IPS-NIHi7 (cell line): ENCODE data around the gene TRIO.

Source experiments
- DNase-seq: peaks from one replicate; pipeline ENCODE4 v3.0.0; 2012; ENCODE audit warnings: mixed read lengths; ENCODE audit errors: extremely low spot score

The TRIO gene

GRCh38 chr5:14292766-14293658 lies 149.9 kb downstream of the TRIO start:
- no peak for DNase-seq

- no peak for DNase-seq
Measured at GRCh38 chr5:14295610-14296009, 152.5 kb downstream of the TRIO start.

DNA sequence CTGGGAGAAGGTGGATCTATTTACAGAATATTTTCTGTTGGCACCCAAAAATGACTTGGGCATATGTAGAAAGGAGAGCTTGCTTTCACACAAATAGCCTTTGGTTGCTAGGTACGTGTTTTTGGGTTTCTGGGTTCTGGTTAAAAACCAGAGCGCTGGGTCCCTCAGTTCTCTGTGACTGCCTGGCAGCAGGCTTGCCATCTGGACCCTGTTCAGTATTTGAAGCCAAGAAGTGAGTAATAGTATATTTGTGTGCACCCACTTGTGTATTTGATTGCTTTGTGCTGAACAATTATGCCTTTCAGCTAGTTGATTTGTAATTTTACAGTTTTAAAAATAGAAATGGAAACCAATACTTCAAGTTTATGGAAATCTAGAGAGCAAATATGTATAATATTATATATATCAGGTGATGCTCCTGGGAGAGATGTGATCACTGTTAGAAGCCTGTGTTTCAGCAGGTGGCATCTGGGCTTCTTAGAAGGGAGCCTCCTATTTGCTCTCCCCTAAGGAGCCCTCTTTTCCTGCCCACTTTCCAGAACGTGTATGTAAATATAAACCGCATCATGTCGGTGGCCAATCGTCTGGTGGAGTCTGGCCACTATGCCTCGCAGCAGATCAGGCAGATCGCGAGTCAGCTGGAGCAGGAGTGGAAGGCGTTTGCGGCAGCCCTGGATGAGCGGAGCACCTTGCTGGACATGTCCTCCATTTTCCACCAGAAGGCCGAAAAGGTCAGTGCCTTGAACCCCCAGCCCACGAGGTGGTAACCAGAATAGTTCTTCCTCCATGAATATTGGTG lies 153.6 kb downstream of the TRIO start:
- no peak for DNase-seq

DNA sequence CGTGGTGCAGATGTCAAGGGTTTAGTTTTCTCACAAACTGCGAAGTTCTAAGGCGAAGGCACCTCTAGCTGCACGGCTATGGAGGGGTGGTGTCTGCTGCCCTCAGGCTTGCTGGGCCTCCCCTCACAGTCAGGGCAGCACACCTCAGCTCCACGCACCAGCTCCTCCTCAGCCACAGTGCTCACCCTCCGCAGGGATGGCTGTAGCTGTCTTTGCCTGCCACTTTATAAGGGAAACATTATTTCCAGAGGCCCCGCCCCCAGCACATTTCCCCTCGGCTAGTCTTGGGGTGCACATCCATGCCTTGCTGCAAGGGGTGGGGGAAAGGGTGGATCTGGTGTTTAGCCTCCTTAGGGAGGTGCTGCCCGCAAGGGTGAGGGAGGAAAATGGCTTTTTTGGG lies 154.6 kb downstream of the TRIO start:
- no peak for DNase-seq

DNA sequence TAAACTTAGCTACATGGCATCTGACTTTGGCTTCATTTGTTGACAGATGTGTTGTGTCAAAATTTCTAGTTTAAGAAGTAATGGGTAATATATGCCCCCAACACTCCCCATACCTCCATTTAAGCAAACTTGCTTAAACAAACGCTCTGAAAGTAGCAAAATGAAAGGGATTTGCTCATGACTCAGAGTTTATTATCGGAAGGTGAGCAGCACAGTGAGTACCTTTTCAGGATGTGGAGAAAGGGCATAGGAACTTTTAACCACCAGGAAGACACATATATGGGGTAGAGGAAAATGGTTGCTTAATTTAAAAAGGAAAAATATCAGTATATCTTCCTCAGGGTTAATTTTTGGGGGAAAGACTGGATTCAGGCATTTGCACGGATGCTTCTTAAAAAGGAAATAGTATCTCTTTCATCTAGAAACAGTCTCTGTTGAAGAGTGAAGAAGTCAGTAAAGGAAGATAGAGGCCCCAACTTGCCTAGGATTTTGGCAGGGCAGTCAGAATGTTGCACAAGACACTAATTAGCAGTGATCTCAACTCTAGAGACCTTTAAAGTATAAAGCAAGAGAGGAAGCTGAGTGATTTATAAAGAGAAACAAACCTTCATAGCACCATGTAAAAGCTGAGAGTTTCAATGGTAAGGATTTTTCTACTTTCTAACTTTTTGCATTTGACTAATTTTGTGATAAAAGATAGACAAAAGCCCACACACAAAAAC lies 155.1 kb downstream of the TRIO start:
- no peak for DNase-seq

DNA sequence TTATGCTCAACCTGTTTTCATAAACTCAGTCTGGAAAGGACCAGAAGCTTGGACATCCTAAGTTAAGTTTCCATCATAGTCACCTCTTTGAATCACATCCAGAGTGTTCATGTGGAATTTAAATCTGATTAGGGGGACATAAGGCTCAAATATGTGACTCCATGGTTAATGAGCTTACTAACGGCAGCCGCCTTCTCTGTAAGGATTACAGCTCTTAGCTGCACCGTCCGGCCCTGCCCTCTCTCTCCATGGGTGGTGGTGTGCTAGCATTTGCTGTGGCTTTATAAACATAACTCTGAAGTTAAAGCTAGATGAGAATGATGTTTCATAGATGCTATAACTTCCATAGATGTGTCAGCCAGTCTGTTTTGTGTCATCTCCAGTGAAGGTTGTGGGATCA lies 156.5 kb downstream of the TRIO start:
- no peak for DNase-seq

DNA sequence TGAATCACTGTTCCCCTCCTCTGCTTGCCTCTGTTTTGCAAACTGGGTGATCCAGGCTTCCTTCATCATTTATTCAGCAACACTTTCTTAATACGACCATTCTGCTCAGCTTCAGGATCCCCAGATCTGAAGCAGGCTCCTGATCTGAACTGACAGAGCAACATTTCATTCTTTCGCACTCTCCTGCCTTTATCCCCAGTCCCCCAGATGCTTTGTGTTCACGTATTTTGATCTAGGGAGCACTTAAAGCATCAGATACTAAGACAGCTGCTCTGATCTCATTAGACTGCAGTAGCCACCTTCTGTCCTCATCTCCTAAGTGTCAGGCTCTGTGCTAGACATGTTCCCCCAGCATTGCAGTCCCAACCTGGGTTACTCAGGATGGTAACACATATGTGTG lies 158.0 kb downstream of the TRIO start:
- no peak for DNase-seq

- DNase-seq, result no peak
Measured at GRCh38 chr5:14302330-14302729, 159.2 kb downstream of the TRIO start.

DNA sequence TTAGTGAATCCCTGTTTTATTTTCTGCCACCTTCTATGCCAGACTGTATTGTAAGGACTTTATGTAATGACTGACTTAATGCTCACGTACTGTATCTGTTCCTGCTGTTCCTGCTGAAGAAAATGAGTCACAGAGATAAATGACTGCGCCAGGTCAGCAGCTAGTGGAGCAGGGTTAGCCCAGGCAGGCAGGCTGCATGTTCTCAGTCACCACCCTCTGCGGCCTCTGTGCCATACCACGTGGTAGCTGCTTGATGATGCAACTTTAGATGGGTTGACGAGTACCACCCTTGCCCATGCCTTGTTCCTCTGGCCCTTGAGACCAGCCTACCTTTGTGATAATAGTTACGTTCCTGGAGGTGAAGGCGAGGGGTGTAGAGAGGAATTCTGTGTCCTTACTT lies 161.9 kb downstream of the TRIO start:
- no peak for DNase-seq

GRCh38 chr5:14306329-14306815 lies 163.2 kb downstream of the TRIO start:
- no peak for DNase-seq

DNA sequence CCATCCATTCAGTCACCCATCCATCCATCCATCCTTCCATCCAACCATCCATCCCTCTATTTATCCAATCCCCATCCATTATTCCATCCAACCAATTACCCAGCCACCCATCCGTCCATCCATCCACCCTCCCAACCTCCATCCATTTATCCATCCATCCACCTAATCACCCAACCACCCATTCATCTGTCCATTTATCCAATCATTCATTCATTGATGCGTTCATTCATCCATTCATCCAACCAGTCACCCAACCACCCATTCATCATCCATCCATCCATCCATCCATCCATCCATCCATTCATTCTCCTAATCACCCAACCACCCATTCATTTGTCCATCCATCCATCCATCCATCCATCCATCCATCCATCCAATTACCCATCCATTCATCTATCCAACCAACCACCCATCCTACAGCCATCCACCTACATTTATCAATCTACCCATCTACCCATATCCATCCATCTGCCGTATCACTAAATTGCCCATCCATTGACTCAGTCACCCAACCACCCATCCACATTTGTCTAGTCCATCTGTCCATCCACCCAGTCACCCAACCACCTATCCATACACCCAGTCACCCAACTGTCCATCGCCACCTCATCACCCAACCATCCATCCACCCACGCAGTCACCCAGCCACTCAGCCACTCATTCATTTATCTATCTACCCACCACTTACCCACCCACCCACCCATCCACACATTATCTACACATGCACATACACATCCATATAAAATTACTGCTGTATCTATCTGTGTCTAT lies 165.4 kb downstream of the TRIO start:
- DNase-seq, result no peak

- DNase-seq, result no peak
Measured at GRCh38 chr5:14309199-14309598, 166.1 kb downstream of the TRIO start.

DNA sequence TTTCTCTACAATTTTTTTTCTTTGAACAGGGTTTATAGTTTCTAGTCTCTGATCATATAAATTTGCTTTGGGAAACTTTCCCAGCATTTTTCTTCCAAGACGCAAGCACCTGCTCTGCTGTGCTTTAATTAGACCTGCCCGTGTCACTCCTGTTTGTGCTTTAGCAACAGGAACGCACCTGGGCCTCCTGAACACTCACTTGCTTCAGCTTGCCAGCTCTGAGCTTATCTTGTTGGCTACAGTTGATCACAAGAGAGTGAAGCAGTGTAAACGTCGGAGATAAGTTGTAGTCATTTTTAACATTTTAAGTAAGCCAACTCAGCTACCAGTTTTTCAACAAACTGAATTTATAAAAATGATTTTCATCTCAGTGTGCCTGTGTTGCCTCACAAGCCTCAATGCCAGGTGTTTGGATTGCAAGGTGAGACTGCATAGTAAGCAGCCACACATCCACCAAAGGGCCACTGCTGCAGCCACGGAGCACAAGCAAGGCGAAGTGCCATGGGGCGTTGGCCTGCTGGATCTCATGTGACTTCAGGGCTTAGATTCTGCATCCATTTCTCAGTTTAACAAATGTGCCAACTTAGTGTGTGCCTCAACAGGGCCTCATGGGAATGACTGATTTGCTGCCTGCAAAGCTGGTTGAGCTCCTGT lies 166.9 kb downstream of the TRIO start:
- DNase-seq, result no peak

DNA sequence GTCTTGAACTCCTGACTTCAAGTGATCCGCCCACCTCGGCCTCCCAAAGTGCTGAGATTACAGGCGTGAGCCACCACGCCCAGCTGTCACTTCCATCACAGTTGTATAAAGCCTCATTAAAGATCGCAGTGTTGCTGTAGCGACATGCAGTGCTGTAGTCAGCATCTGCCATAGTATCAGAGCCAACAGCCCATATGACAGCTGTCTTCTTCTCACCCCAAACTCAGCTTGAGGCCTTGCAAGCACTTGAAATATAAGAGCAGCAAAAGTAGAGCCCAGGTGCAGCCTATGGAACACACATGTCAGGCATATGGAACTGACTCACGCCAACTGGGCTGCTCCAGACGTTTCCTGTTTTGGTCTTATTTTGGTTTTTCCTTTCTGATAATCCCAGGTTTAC lies 167.8 kb downstream of the TRIO start:
- no peak for DNase-seq

DNA sequence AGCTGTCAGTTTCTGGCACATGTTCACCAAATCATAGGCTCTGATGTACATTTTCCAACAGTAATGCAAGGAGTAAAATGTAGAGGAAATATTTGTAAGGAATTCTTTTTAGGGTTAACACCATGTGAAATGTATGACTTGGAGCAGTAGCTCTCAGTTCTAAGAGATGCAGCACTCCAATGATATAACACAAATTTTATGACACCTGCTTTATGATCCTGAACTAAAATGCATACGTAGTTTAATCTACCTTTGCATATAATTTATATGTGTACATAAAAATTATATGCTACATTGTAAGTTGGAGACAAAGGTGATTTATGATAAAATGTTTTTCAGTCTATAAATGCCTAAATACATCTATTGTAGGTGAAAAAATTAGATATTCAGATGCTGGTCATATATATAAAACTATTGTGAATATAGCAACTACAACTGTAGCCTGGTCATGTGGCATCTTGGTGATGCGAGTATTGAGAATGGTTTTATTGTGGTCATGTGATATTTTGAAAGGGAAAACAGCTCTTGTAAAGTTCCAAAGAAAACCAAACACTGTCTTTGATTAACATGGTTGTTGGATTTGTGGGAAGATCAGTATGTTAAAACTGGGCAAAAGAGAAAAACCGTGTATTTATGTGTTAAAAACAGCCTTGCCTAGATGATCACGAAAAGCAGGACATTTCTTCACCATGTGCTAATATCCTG lies 171.0 kb downstream of the TRIO start:
- DNase-seq, result no peak

DNA sequence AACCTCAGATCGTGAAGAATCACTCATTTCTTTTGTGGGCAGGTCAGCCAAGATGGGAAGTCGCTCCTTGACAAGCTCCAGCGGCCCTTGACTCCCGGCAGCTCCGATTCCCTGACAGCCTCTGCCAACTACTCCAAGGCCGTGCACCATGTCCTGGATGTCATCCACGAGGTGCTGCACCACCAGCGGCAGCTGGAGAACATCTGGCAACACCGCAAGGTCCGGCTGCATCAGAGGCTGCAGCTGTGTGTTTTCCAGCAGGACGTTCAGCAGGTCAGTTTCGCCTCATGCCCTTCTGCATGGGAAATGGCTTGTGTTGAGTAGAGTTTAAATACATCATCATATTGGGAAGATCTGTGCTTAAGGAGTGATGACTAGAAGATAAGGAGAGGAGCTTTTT lies 173.3 kb downstream of the TRIO start:
- DNase-seq, result no peak

DNA sequence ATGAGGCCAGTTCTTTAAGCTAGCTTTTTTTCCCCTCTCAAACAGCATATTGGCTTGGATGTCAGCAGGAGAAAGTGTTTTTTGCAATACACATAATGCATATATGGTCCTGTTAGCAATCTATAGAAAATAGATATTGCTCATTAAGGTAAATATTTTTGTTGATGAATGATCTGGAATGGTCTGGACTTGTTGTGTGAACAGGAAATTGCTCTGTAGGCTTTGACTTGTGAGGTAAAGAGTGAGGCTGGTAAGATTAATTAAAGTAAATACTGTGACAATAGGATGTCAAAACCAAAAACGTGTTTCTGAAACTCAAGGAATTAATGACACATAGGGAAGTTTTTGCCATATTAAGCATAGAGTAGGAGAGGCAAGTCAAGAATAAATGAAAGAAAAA lies 176.0 kb downstream of the TRIO start:
- DNase-seq, result no peak

GRCh38 chr5:14321936-14322335 lies 178.8 kb downstream of the TRIO start:
- DNase-seq, result no peak

DNA sequence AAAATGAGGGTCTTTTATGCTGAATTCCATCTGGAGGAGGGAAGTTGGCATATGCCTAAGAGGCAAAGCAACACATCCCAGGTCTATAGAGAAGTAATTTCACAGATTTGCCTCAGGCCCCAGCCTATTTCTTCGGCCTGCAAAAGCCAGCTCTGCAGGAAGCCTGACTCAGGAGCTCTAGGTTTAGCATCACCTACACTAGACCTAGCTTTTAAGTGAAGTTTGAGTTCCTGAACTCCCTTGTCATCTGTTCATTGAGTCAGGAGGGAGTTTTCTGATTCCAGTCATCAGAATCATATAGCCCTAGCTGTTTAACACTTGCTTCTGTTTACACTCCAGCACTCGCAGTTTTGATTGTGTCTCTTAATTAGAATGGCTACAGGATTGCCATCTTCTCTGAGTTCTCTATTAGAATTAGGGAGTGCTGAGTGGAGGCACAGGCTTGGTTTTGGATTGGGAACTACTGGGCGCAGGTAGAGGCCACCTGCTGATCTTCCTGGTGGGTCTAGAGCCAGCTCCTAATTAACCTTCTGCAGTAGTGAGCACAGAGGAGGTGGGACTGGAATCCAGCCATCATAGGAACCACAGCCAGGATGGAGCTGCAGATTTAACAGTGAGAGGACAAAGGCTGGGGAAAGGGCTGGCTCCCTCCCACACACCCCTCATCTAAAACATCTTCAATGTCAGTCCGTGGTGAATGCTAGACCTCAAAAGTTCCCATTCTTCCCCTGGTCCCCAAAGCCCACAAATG lies 179.5 kb downstream of the TRIO start:
- DNase-seq, result no peak

GRCh38 chr5:14323466-14323865 lies 180.3 kb downstream of the TRIO start:
- DNase-seq, result no peak
